HG03139 (cell line): ENCODE data around the gene TBC1D10B.
A peak's percentile ranks its signal among the peaks of the same experiment; 100 is the strongest.
"Not testable (repeated sequence)": the region's sequence is repeated elsewhere in the genome, so short reads cannot be mapped to it uniquely, and the experiment has no call there.

Experiments used
- ATAC-seq: cut with Tn5 transposase; IDR thresholded peaks from one replicate; pipeline ENCODE4 v1.9.1; 2021; ENCODE audit not compliant: unreplicated experiment

Gene TBC1D10B

DNA sequence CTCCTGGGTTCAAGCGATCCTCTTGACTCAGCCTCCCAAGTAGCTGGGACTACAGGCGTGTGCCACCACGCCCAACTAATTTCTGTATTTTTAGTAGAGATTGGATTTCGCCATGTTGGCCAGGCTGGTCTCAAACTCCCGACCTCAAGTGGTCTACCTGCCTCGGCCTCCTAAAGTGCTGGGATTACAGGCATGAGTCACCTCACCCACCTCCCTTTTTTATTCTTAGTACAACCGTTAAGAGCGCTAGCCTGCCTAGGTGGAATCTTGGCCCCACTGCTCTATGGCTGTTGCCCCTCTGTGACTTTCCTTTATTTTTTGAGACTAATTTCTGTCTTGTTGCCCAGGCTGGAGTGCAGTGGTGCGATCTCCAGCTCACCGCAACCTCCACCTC, 32.3 kb downstream of the TBC1D10B start:
- not testable (repeated sequence) for ATAC-seq

DNA sequence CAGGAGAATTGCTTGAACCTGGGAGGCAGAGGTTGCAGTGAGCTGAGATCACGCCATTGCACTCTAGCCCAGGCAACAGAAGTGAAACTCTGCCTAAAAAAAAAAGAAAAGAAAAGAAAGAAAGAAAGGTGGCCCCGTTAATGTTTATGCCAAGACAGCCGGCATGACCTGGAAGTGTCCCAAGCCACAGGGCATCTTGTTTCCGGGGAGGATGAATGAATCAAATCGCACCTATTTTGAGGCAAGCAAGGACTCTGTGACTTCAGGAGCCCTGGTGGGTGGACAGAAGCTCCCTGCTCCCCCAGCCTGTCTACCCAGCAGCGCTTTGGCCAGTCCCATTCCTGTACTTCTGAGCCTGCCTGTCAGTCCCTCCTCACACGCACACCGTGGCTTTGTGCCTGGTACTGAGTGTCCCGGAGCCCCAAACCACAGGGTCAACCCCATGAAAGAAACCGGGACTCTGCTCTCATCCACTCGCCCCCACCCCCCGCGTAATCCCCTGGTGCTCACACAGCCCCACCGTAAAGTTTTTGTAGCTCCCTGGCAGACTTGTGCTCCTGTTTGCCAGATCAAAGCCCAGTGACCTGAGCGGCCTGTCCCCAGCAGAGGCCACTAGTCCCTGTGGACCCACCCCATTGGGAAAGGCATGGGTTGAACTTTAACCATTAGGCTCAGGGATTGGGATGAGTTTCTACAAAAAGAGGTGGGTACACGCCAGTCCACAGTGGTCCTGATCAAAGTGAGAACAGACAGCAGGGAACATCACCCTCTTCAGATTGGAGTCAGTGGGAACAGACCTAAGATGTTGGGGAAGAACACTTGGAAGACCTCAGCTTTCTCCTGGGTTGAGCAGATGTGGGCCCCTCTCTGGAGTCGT, 34.5 kb downstream of the TBC1D10B start:
- ATAC-seq = peak; percentile 3

DNA sequence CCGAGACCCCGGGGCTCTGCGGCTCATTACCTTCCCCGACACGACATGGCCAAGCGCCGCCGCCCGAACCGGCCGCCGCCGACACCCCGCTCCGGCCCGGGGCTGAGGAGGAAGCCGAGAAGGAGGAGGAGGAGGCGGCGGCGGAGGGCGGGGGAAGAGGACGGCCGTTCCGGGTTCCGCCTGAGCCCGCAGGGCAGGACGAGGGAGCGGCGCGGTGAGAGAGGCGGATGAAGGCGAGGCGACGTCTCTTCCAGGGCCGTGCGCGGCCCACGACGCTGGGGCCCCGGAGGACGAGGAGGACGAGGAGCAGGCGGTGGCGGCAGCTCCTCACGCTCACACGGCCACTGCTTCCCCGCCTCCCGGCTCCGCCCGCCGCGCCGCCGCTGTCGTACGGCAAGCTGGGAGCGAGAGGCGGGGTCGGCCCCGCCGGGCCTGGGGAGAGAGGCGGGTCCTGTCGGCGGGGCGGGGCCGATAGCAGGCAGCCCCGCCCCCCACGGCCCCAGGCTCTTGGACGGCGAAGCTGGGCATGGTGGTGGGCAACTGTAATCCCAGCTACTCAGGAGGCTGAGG, 35.2 kb downstream of the TBC1D10B start:
- ATAC-seq = peak; percentile 64

DNA sequence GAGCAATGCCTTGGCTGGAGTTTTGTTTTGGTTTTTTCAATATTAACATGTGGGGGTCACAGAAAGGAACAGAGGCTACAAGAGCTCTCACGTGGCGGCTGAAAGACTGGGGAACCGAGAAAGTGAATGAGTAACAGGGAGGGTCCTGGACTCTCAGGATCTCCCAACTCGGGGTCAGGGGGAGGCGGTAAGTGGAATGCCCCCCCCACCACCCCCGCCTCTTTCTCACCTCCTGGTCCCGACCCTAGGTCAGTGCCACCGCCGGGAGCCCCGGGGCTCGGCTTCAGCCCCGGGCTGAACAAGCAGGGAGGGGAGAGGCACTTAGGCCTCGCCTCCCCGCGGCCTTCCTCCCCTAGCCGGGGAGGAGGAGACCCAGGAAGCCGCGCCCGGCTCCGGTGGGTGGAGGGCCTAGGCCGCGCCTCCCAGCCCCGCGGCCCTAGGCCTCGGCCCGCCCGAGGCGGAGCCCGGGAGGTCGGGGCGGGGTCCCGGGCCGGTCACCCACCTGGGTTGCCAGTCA, 35.8 kb downstream of the TBC1D10B start:
- peak; percentile 69 for ATAC-seq

DNA sequence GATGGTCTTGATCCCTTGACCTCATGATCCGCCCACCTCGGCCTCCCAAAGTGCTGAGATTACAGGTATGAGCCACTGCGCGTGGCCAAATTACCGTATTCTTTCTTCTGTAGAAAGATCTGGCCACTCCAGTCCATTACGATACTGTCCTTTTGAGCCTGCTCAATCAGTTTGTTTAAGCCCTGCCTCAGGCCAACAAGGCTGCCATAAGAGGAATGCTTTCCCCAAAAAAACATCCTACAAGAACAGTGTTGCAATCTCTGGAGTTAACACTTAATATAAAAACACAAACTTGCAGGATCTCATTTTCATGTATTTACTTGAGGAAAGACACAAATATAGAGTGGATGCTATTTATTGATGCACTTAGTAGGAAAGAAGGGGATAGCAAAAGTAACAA, 46.1 kb downstream of the TBC1D10B start:
- not testable (repeated sequence) for ATAC-seq

DNA sequence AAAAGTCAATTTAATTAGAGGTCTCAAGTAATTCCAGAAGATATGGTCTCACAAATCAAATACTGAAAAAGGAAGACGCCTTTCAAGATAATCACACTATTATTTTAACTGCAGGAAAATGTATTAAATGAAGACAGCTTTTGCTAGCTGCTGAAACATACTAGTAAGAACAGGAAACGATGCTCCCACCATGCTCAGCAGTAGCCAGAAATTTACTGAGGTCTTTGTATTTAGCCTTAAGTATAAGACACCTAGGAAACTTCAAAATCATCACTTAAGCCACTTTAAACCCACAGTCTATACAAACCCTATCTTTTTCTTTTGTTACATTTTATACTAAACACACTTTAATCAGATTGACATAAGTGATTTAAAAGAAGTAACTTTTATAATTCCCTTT, 51.6 kb downstream of the TBC1D10B start:
- not testable (repeated sequence) for ATAC-seq

DNA sequence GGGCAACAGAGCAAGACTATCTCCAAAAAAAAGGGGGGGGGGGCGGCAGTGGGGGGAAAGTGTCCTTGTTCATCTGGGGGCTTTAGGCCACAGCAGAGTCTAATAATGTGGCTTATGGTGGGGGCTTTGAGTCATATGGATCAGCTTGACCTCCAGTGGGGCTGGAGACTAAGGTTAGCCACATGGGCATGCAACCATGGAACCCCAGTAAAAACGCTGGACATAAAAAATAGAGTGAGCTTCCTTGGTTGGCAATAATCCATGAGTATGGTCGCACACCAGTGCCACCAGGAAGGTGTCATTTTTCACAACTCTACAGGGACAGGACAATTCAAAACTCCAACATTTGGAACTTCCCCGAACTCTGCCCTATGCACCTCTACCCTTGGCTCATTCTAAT, 59.4 kb downstream of the TBC1D10B start:
- ATAC-seq = not testable (repeated sequence)

DNA sequence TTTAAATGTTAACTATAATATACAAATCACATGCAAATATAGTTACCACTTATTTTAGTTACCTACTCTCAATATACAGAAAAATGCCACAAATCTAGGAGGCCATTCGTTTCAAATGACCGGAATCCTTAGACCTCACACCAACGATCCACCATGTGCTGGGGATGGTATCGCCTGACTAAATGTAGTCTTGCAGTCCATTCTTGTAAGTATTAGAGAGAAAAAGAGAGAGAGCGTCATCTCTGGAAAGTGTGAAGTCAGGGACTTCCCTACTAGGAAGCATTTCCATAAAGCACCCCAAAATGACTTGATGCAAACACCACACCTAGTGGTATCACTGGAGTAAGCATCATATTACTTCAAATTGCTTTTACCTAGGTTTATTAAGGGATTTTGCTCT, 61.0 kb downstream of the TBC1D10B start:
- ATAC-seq = not testable (repeated sequence)
